GM19193 (cell line): Measurements from ENCODE around the gene SGCA.

Source experiments
- POLR2A ChIP-seq: IDR thresholded peaks from 4 replicates; pipeline ENCODE4 v1.6.1; 2011; ENCODE audit not compliant: insufficient read depth, insufficient read length; ENCODE audit errors: extremely low read depth

The SGCA gene

DNA sequence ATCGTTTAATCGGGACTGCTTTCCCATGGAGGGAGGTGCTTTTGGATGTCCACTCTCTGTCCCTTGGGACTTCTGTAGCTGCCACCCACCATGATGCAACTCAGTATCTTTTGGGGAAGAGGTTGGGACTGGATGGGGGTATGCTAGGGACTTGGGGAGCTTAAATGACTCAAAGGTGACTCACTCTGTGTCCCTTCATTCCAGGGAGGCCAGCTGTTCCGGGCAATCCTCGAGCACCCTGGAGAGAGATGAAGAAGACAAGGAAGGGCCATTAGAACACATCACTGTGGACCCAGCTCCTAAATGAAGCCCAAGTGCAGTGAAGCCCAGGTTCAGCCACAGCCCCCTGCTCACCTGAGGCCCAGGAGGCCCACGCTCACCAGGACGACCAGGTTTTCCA is 31.0 kb downstream of the SGCA start:
- no peak for TF ChIP-seq POLR2A

DNA sequence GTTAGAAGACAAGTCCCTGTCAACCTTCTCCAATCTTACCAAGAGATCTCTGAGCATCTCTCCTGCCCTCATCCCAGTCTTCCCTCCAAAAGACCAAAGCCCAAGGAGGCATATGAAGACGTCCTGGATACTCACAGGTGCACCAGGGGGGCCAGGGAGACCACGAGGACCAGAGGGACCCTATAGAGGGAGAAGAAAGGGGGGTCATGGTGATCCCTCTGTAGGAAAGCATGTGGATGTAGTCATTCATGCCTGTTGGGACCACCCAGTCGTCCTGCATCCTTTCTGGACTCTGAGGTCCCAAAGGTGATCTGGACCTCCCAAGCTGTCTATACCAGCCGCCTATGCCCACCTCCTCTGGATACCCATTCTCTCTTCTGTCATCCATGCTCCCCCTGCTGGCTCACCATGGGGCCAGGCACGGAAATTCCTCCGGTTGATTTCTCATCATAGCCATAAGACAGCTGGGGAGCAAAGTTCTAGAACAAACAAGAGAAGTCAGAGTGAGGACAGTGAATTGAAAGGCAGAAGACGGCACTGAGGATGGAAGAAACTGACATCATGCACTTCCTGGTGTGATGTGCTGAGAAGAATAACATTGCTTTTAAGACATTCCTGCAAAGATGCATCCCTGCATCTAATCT is 32.3 kb downstream of the SGCA start:
- no peak for TF ChIP-seq POLR2A

DNA sequence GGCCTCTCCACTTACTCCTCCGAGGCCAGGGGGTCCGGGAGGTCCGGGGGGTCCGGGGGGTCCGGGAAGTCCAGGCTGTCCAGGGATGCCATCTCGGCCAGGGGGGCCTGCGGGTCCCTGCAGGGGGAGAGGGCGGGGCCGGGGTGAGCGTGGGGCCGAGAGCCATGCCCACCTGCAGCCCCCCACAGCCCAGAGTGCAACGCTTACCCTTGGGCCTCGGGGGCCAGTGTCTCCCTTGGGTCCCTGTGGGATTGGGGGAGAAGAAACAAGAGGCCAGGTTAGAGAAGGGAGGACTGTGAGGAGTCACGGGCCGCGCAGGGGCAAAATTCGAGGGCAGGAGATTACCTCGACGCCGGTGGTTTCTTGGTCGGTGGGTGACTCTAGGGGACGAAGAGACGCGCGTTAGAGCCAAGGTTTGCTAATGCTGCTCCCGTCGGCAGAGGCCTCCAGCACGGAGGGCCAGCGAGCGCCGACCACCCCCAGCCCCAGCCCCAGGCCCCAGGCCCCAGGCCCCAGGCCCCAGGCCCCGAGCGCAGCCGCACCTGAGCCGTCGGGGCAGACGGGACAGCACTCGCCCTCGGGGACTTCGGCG is 33.5 kb downstream of the SGCA start:
- TF ChIP-seq POLR2A = no peak

DNA sequence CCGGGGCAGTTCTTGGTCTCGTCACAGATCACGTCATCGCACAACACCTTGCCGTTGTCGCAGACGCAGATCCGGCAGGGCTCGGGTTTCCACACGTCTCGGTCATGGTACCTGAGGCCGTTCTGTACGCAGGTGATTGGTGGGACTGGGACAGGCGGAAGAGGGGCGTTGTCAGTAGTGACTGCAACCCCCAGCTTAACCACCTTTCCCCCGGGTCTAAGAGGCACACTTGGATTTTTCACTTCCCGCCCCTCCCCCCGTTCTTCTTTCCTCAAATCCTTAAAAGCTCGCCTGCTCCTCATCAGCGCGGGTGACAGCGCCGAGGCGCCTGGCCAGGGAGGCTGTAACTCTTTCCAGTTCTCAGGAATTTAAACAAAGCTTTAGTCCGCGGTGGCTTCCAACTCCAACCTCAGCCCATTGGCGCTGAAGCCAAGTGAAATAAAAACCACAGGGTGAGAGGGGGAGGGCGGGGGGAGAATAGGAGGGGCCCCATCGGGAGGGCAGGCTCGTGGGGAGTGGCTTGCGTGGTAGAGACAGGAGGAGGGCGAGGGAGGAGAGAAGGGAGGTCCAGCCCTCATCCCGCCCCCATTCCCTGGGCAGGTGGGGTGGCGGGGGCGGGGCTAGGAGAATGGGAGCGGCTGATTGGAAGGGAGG is 34.1 kb downstream of the SGCA start:
- no peak for TF ChIP-seq POLR2A

DNA sequence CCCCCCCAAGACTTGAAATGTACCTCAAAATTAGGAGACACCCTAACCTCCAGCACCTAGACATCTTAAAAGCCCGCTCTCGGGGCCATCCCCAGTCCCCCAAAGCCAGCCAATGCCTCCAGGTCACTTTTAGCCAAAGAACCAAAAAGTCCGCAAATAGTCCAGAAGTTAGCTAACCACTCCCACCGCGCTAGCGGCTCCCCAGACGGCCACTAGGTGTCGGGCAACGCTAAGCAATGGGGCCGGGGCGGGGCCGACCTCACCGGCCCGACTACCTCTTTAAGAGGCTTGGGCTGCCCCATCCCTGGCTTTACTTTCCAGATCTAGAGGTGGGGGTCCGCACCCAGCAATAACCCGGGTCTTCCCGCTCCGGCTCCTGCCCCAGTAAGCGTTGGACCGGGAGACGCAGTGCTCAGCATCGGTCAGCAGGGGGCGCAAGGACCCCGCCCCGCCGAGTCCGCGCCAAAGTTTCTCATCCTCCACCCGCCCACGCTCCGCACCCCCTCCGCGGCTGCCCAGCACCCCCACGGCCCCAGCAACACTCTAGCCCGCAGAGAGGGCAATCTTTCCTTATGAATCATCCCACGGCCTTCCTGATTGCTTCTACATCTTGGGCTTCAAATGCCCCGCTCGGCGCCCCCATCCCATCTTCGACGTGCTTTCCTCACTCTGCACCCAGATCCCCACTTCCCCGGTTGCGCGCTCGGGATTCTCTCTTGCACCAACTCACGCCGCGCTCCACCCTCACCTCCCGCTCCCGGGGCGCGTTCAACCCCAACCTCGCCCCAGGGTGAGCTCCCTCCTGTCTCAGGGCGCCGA is 34.9 kb downstream of the SGCA start:
- TF ChIP-seq POLR2A = no peak

DNA sequence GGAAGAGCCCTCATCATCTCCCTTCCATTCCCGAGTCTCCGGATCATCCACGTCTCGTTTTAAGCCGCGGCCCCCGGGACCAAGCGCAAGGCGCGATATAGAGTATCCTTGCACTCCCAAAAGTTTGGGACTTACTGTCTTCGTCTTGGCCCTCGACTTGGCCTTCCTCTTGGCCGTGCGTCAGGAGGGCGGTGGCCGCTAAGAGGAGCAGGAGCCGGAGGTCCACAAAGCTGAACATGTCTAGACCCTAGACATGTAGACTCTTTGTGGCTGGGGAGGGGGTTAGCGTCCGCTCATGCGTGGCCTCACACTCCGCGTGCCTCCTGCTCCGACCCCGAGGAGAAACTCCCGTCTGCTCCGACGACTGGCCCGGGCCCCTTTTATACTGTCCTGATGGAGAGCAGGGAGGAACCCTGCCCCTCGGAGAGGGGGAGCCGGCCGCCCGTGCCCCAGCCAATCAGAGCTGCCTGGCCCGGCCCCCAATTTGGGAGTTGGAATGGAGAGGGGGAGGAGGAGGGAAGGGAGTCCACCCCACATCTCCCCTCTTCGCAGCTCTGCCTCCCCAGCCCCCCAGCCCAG is 35.6 kb downstream of the SGCA start, which contains the start of gene COL1A1:
Gene COL1A1 (minus strand): TSS at position 356 of the 579 bp plus-strand sequence. CDS start 118 bp downstream, at position 238.
- TF ChIP-seq POLR2A = no peak

DNA sequence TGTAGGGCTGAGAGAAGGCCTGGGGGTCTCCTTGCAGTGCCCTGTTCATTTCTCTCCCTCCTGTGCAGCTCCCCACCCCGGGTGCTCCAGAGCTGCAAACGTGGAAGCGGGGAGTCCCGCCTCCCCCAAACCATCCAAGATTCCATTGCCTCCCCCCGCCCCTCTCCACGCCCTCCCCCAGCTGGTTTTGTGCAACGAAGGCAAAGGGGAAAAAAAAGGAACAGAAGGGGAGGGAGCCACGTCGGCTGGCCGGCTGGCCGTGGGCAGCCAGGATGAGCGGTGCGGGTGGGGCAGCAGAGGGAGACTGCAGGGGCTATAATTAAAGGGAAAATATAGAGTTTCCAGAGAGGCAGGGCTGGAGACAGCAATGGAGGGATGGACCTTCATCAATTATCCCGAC is 37.3 kb downstream of the SGCA start:
- TF ChIP-seq POLR2A = no peak

DNA sequence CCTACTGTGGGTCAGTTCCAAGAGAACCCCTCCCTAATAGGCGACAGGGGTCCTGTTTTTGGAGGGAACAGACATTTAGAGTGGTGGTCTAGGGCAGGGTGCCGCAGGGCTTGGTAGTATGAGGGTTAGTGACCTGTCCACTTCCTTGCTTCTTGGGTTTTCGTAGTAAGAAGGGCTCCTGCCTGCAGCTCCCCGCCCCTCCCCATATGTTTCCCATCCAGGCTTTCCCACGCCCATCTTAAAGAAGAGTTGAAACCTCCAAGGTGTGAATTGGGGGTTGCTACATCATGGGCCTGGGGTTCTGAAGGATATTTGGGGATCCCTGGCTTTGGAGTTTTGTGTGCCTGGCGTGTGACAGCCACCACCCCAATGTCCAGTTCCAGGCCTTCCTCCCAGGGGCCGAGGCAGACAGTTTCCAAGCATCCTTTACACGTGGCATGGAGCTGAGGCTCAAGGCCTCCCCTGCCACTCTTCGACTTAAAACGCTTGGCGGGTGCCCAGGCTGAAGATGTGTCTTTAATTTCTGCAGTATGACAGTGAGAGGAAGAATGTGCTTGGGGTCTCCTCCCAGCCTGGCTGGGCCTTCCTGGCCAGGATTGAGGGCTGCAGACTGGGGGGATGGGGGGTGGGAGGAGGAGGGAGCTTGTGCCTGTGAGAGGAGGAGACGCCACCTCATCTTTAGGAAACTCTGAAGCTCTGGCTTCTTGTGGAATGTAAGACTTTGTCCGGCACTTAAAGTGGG is 38.0 kb downstream of the SGCA start:
- no peak for TF ChIP-seq POLR2A

DNA sequence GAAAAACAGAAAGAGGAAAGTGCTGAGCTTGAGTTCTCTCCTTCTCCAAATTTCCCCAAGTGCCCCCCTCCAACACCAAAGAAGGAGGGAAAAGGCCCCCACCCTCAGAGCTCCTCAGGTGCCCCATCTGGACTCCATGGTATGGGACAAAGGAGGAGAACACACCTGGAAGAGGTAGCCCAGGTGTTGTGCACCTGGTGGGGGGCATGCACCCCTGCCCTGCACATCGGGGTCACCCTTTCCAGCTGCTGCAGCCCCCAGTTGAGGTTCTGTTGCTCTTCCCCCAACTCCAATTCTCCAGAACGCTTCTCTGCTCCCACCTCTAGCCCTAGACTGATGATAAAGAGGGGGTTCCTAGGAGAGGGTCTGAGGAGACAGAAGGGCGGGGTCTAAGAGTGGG is 38.6 kb downstream of the SGCA start:
- TF ChIP-seq POLR2A = no peak

DNA sequence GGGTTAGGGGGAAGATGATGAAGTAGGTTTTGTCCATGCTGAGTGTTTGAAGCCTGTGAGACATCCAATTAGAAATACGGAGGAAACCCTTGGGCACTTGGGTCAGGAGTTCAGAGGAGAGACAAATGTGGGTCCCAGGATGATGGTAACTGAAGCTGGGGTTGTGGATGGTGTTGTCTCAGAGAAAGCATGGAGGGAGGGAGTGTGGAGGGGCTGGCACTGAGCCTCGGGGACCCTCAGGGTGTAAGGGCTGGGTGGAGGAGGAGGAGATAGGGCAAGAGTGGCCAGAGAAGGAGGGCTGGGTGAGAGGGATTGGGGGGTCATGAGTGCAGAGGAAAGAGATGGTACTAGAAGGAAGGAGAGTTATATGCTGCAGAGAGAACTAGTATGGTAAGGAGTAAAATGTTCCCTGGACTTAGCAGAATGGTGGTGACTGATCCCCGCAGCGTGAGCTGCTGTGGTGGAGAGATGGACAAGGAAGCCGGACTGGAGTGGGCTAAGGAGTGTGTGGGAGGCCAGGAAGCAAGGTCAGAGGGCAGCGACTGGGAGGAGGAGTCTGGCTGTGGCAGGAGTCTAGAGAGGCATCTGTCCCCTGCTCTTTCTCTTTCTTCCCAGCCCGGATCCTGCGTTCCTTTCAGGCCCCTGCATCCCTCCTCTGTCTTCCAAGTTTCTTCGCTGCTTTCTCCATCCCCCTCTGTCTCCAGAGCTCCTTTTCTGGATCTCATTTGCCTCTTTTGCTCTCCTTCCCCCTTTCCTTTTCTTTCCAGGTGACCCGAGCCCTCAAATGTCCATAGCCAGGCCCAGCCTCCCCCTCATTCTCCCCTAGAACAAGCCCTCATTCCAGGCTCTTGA is 39.5 kb downstream of the SGCA start:
- TF ChIP-seq POLR2A = no peak

DNA sequence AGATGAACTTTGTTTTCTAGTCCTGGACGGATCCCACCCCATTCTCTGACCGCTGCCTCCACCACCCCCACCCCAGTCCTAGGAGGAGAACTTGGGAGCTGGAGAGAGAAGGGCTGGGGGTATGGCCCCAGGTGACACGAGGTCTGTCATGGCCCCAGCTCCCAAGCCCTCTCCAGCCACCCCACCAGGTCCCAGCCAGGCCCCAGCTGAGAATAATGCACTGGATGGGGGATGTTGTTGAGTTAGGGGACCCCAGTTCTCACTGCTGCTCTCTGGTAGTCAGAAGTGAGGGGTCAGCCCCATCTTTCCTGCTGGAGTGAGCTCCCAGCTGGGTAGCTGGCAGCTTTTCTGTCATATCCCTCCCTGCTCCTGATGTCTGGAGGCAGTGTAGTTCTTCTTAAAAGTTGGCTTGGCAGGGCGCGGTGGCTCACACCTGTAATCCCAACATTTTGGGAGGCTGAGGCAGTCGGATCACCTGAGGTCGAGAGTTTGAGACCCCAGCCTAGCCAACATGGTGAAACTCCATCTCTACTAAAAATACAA is 40.2 kb downstream of the SGCA start:
- no peak for TF ChIP-seq POLR2A

DNA sequence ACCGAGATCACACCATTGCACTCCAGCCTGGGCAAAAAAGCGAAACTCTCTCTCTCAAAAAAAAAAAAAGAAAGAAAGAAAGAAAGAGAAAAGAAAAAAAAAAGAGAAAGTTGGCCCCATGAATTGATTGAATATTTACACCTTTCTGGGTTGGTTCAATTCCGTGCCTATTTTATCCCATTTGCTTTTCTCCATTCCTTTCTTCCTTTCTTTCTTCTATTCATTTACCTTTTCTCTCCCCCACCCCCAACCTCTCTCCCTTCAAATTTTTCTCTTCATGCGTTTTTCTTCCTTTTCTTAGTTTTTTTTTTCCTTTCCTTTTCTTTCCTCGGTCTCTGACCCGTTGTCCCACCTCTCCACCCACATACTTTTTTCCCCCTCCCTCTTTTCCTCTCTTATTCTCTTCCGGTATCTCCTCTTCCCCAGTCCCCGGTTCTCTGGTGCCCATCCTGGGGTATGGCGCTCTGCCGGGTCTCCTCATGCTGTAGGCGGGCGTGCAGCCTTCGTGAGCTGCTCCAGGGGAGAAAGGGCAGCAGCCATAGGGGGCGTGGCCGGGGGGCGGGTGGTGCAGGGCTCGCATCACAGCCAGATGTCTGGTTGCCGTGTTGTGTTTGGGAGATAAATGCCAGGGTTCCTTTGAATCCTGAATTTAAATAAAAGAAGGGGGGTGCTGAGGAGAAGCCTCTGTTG is 40.9 kb downstream of the SGCA start:
- no peak for TF ChIP-seq POLR2A

DNA sequence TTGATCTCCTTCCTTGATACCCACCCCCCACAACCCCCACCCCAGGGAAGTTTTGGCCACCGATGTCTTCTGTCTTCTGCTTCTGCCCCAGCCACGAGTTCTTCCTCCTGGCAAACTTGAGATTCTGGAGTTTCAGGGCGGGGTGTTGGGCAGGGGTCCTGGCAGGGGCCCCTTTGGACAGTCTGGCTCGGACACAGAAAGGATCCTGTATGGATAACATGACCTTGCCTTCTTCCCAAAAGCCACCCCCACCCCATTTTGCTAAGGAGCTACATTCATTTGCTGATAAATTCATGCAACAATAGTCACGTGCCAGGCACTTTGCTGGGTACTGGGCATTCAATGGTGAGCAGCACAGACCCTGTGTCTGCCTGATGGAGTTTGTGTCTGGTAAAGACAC is 41.5 kb downstream of the SGCA start:
- no peak for TF ChIP-seq POLR2A
